ENCODE measurements around the gene SEPTIN12. TPM values are rescaled to one million over a fixed set of nuclear protein-coding genes. Genes with fewer than 3 reads are reported as not detected.

The SEPTIN12 gene
- total and polyA plus RNA-seq, 4 donors, result 0.28 to 1.00 (median 0.47) TPM; not detected in 1

- Histone ChIP-seq H3K36me3 (ENCODE audit: control insufficient read depth, insufficient read depth, low read length) (peaks cover 84% of the 10 kb centered on the region), H3K27me3 (ENCODE audit: control insufficient read depth, insufficient read depth, low read length) (no peaks in the 10 kb centered on the region), H3K4me3 (ENCODE audit: low read depth, low read length) (no peak overlapping the region), H3K27ac (ENCODE audit: low read depth, low read length) (no peak overlapping the region), H3K4me1 (ENCODE audit: control insufficient read depth, insufficient read depth, low read length) (peaks cover 16% of the 10 kb centered on the region), H3K9me3 (ENCODE audit: control insufficient read depth, insufficient read depth, low read length) (no peaks in the 10 kb centered on the region)
- no peak for DNase-seq (ENCODE audit: low read depth in 4 of 6, low spot score in 6 of 6)
- WGBS (ENCODE audit: insufficient coverage), result 97% methylated on average over 8 of the region's 9 CpGs
Observed at GRCh38 chr16:4762205-4762604, 25.9 kb downstream of the SEPTIN12 start.

GRCh38 chr16:4760221-4760910, 27.8 kb downstream of the SEPTIN12 start:
- Histone ChIP-seq H3K9me3 (ENCODE audit: control insufficient read depth, insufficient read depth, low read length) (no peaks in the 10 kb centered on the region), H3K4me1 (ENCODE audit: control insufficient read depth, insufficient read depth, low read length) (peaks cover 4% of the 10 kb centered on the region), H3K27ac (ENCODE audit: low read depth, low read length) (no peak overlapping the region), H3K27me3 (ENCODE audit: control insufficient read depth, insufficient read depth, low read length) (no peaks in the 10 kb centered on the region), H3K4me3 (ENCODE audit: low read depth, low read length) (no peak overlapping the region), H3K36me3 (ENCODE audit: control insufficient read depth, insufficient read depth, low read length) (peaks cover 93% of the 10 kb centered on the region)
- no peak for DNase-seq (ENCODE audit: low read depth in 4 of 6, low spot score in 6 of 6)
- 93% methylated on average over 23 of the region's 23 CpGs for WGBS (ENCODE audit: insufficient coverage)

- Histone ChIP-seq H3K27ac (ENCODE audit: low read depth, low read length) (no peak overlapping the region), H3K36me3 (ENCODE audit: control insufficient read depth, insufficient read depth, low read length) (peaks cover 95% of the 10 kb centered on the region), H3K4me1 (ENCODE audit: control insufficient read depth, insufficient read depth, low read length) (no peaks in the 10 kb centered on the region), H3K4me3 (ENCODE audit: low read depth, low read length) (no peak overlapping the region), H3K27me3 (ENCODE audit: control insufficient read depth, insufficient read depth, low read length) (no peaks in the 10 kb centered on the region), H3K9me3 (ENCODE audit: control insufficient read depth, insufficient read depth, low read length) (no peaks in the 10 kb centered on the region)
- WGBS (ENCODE audit: insufficient coverage), result 93% methylated on average over 5 of the region's 6 CpGs
- DNase-seq (ENCODE audit: low read depth in 4 of 6, low spot score in 6 of 6), result no peak
Observed at GRCh38 chr16:4755687-4756086, 32.5 kb downstream of the SEPTIN12 start.

- Histone ChIP-seq H3K36me3 (ENCODE audit: control insufficient read depth, insufficient read depth, low read length) (peaks cover 95% of the 10 kb centered on the region), H3K9me3 (ENCODE audit: control insufficient read depth, insufficient read depth, low read length) (no peaks in the 10 kb centered on the region), H3K4me1 (ENCODE audit: control insufficient read depth, insufficient read depth, low read length) (no peaks in the 10 kb centered on the region), H3K27ac (ENCODE audit: low read depth, low read length) (no peak overlapping the region), H3K4me3 (ENCODE audit: low read depth, low read length) (no peak overlapping the region), H3K27me3 (ENCODE audit: control insufficient read depth, insufficient read depth, low read length) (no peaks in the 10 kb centered on the region)
- WGBS (ENCODE audit: insufficient coverage), result 100% methylated on average over 4 of the region's 4 CpGs
- DNase-seq (ENCODE audit: low read depth in 4 of 6, low spot score in 6 of 6), result no peak
Observed at GRCh38 chr16:4754865-4755264, 33.3 kb downstream of the SEPTIN12 start.

GRCh38 chr16:4753227-4753626, 34.9 kb downstream of the SEPTIN12 start:
- WGBS (ENCODE audit: insufficient coverage), result 96% methylated on average over 9 of the region's 11 CpGs
- H3K4me1 ChIP-seq (ENCODE audit: control insufficient read depth, insufficient read depth, low read length), result no peaks in the 10 kb centered on the region
- H3K9me3 ChIP-seq (ENCODE audit: control insufficient read depth, insufficient read depth, low read length), result no peaks in the 10 kb centered on the region
- no peak overlapping the region for H3K27ac ChIP-seq (ENCODE audit: low read depth, low read length)
- no peak overlapping the region for H3K4me3 ChIP-seq (ENCODE audit: low read depth, low read length)
- H3K27me3 ChIP-seq (ENCODE audit: control insufficient read depth, insufficient read depth, low read length), result no peaks in the 10 kb centered on the region
- peaks cover 95% of the 10 kb centered on the region for H3K36me3 ChIP-seq (ENCODE audit: control insufficient read depth, insufficient read depth, low read length)
- DNase-seq (ENCODE audit: low read depth in 4 of 6, low spot score in 6 of 6), result no peak

- Histone ChIP-seq H3K4me3 (ENCODE audit: low read depth, low read length) (no peak overlapping the region), H3K27ac (ENCODE audit: low read depth, low read length) (no peak overlapping the region), H3K27me3 (ENCODE audit: control insufficient read depth, insufficient read depth, low read length) (no peaks in the 10 kb centered on the region), H3K4me1 (ENCODE audit: control insufficient read depth, insufficient read depth, low read length) (peaks cover 2% of the 10 kb centered on the region), H3K36me3 (ENCODE audit: control insufficient read depth, insufficient read depth, low read length) (peaks cover 89% of the 10 kb centered on the region), H3K9me3 (ENCODE audit: control insufficient read depth, insufficient read depth, low read length) (no peaks in the 10 kb centered on the region)
- DNase-seq (ENCODE audit: low read depth in 4 of 6, low spot score in 6 of 6), result no peak
- WGBS (ENCODE audit: insufficient coverage), result 96% methylated on average over 44 of the region's 44 CpGs
Observed at GRCh38 chr16:4752351-4753100, 35.6 kb downstream of the SEPTIN12 start.

GRCh38 chr16:4750896-4751295, 37.2 kb downstream of the SEPTIN12 start:
- no peak overlapping the region for H3K27ac ChIP-seq (ENCODE audit: low read depth, low read length)
- H3K27me3 ChIP-seq (ENCODE audit: control insufficient read depth, insufficient read depth, low read length), result no peaks in the 10 kb centered on the region
- H3K4me1 ChIP-seq (ENCODE audit: control insufficient read depth, insufficient read depth, low read length), result peaks cover 12% of the 10 kb centered on the region
- no peak for DNase-seq (ENCODE audit: low read depth in 4 of 6, low spot score in 6 of 6)
- H3K9me3 ChIP-seq (ENCODE audit: control insufficient read depth, insufficient read depth, low read length), result no peaks in the 10 kb centered on the region
- no peak overlapping the region for H3K4me3 ChIP-seq (ENCODE audit: low read depth, low read length)
- WGBS (ENCODE audit: insufficient coverage), result 88% methylated on average over 8 of the region's 8 CpGs
- peaks cover 90% of the 10 kb centered on the region for H3K36me3 ChIP-seq (ENCODE audit: control insufficient read depth, insufficient read depth, low read length)

- H3K4me3 ChIP-seq (ENCODE audit: low read depth, low read length), result no peak overlapping the region
- no peaks in the 10 kb centered on the region for H3K9me3 ChIP-seq (ENCODE audit: control insufficient read depth, insufficient read depth, low read length)
- DNase-seq (ENCODE audit: low read depth in 4 of 6, low spot score in 6 of 6), result no peak
- no peaks in the 10 kb centered on the region for H3K27me3 ChIP-seq (ENCODE audit: control insufficient read depth, insufficient read depth, low read length)
- H3K36me3 ChIP-seq (ENCODE audit: control insufficient read depth, insufficient read depth, low read length), result peaks cover 85% of the 10 kb centered on the region
- peaks cover 12% of the 10 kb centered on the region for H3K4me1 ChIP-seq (ENCODE audit: control insufficient read depth, insufficient read depth, low read length)
- no peak overlapping the region for H3K27ac ChIP-seq (ENCODE audit: low read depth, low read length)
- 89% methylated on average over 9 of the region's 10 CpGs for WGBS (ENCODE audit: insufficient coverage)
Observed at GRCh38 chr16:4749700-4750257, 38.4 kb downstream of the SEPTIN12 start.

GRCh38 chr16:4748682-4749411, 39.3 kb downstream of the SEPTIN12 start:
- H3K9me3 ChIP-seq (ENCODE audit: control insufficient read depth, insufficient read depth, low read length), result no peaks in the 10 kb centered on the region
- 93% methylated on average over 16 of the region's 16 CpGs for WGBS (ENCODE audit: insufficient coverage)
- H3K27ac ChIP-seq (ENCODE audit: low read depth, low read length), result no peak overlapping the region
- peaks cover 12% of the 10 kb centered on the region for H3K4me1 ChIP-seq (ENCODE audit: control insufficient read depth, insufficient read depth, low read length)
- no peak overlapping the region for H3K4me3 ChIP-seq (ENCODE audit: low read depth, low read length)
- H3K36me3 ChIP-seq (ENCODE audit: control insufficient read depth, insufficient read depth, low read length), result peaks cover 79% of the 10 kb centered on the region
- H3K27me3 ChIP-seq (ENCODE audit: control insufficient read depth, insufficient read depth, low read length), result no peaks in the 10 kb centered on the region
- DNase-seq (ENCODE audit: low read depth in 4 of 6, low spot score in 6 of 6), result no peak

Measured in spinal cord (tissue), 10 donors.